ELF-1 (cell line): ENCODE measurements around the gene NEDD4L.
"Not testable (repeated sequence)": the region's sequence is repeated elsewhere in the genome, so short reads cannot be mapped to it uniquely, and the experiment has no call there.

Experiments
- DNase-seq: peaks from one replicate; pipeline ENCODE4 v3.0.0-alpha.2; 2016; ENCODE audit warnings: low read depth, low spot score

NEDD4L gene

GRCh38 chr18:58239879-58240278 is 195.9 kb downstream of the NEDD4L start:
- no peak for DNase-seq

- DNase-seq = no peak
Observed at GRCh38 chr18:58241026-58241679, 197.1 kb downstream of the NEDD4L start.

- no peak for DNase-seq
Observed at GRCh38 chr18:58241877-58242276, 197.9 kb downstream of the NEDD4L start.

- DNase-seq = no peak
Observed at GRCh38 chr18:58242435-58242834, 198.4 kb downstream of the NEDD4L start.

GRCh38 chr18:58242968-58243367 is 198.9 kb downstream of the NEDD4L start:
- no peak for DNase-seq

GRCh38 chr18:58243401-58243800 is 199.4 kb downstream of the NEDD4L start:
- DNase-seq = no peak

GRCh38 chr18:58247363-58247834 is 203.4 kb downstream of the NEDD4L start:
- peak; percentile 70 for DNase-seq

- no peak for DNase-seq
Observed at GRCh38 chr18:58249712-58250111, 205.7 kb downstream of the NEDD4L start.

- DNase-seq = no peak
Observed at GRCh38 chr18:58251416-58251815, 207.4 kb downstream of the NEDD4L start.

- DNase-seq = no peak
Observed at GRCh38 chr18:58252166-58252565, 208.1 kb downstream of the NEDD4L start.

GRCh38 chr18:58253318-58253717 is 209.3 kb downstream of the NEDD4L start:
- no peak for DNase-seq

GRCh38 chr18:58253871-58254270 is 209.8 kb downstream of the NEDD4L start:
- no peak for DNase-seq

GRCh38 chr18:58254873-58255511 is 211.0 kb downstream of the NEDD4L start:
- DNase-seq = peak; percentile 80

GRCh38 chr18:58255701-58256311 is 211.8 kb downstream of the NEDD4L start:
- no peak for DNase-seq

GRCh38 chr18:58256316-58257080 is 212.5 kb downstream of the NEDD4L start:
- no peak for DNase-seq

- no peak for DNase-seq
Observed at GRCh38 chr18:58257461-58257860, 213.4 kb downstream of the NEDD4L start.

- no peak for DNase-seq
Observed at GRCh38 chr18:58258692-58259342, 214.8 kb downstream of the NEDD4L start.

GRCh38 chr18:58263055-58263957 is 219.3 kb downstream of the NEDD4L start:
- DNase-seq = peak; percentile 62

GRCh38 chr18:58264075-58264474 is 220.0 kb downstream of the NEDD4L start:
- no peak for DNase-seq

GRCh38 chr18:58264840-58265239 is 220.8 kb downstream of the NEDD4L start:
- DNase-seq = no peak

- DNase-seq = not testable (repeated sequence)
Observed at GRCh38 chr18:58265489-58265888, 221.5 kb downstream of the NEDD4L start.
